Colonic mucosa (tissue), 4 donors: ENCODE results near the gene GPX6. TPM values are rescaled to one million over a fixed set of nuclear protein-coding genes. Genes with fewer than 3 reads are reported as not detected.
"Not testable (repeated sequence)": the region's sequence is repeated elsewhere in the genome, so short reads cannot be mapped to it uniquely, and the experiment has no call there.

Experiments
- DNase-seq: peaks from one replicate; pipeline ENCODE4 v3.0.0-alpha.2; 2020
- H3K27ac ChIP-seq: fragments of 200-600 bp; one replicate; pipeline ENCODE4 v1.8.0; 2021
- H3K27me3 ChIP-seq: fragments of 200-600 bp; one replicate; pipeline ENCODE4 v1.8.0; 2021
- H3K36me3 ChIP-seq: fragments of 200-600 bp; one replicate; pipeline ENCODE4 v1.8.0; 2021
- H3K4me1 ChIP-seq: fragments of 200-600 bp; one replicate; pipeline ENCODE4 v1.8.0; 2021; ENCODE audit warnings: mild to moderate bottlenecking
- H3K4me3 ChIP-seq: fragments of 200-600 bp; one replicate; pipeline ENCODE4 v1.8.0; 2021
- H3K9ac ChIP-seq, 2 donors: one replicate each; pipeline ENCODE4 v1.7.0; 2013; ENCODE audit warnings: control low read depth in 2 of 2, low read depth in 2 of 2, low read length in 2 of 2
- H3K9me3 ChIP-seq: fragments of 200-600 bp; one replicate; pipeline ENCODE4 v1.8.0; 2021
- intact Hi-C: fragments of 100-400 bp; cut with DNase I; formaldehyde crosslinking; loops from one replicate; pipeline ENCODE4 v1.14.1; 2022
- total RNA-seq, 2 donors: library from RNA; stranded (reverse); fragmentation: NEBNext Ultra II Directional in 1 of 2; extraction: Animal tissue kit (Norgen Biotek cat#: 25700) in 1 of 2; gene quantifications; one replicate each; pipeline ENCODE4 v1.2.1, GENCODE V29; 2021
- TF ChIP-seq, protein P1 (sequence below): fragments of 200-600 bp; IDR thresholded peaks from one replicate; pipeline ENCODE4 v1.8.0; 2022; ENCODE audit warnings: antibody characterized with exemption, mild to moderate bottlenecking
- donor health status: healthy.
- donor health status: DM: no; HTN: no; CAD: no.
- donor health status: DM: no; HTN: no; CAD: no.

Gene GPX6
- total RNA-seq, 2 donors from 2014 or later = not detected

DNA sequence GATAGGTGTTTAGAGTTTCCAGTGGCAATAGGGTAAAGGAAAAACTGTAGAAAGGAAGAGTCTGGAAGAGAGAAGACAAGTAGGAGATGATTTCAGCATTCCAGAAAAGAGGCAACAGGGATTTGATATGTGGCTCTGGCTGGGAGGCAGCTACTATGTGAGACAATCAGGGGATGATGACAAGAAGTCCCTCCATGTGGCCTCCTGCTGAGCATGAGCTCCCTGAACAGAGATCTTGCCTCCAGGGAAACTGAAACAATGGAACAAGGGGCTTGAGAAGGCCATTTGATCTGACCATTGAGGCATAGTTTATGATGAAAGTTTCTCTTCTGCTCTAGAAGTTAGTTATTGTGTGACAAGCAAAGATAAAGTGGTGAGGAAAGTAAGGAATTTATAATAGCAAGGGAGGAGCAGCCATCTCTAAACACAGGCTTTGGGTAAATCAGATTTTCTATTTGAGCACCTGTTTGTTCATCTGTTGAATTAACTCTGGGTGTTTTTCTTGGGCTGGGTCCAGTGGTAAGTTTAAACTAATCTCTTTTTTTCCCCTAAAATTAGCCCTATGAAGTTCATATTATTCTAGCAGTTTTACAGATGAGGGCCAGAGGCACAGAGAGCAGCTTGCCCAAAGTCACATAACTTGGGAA, 7.1 kb upstream of the GPX6 start:
- Histone ChIP-seq H3K4me1 (no peaks in the 10 kb centered on the region), H3K9ac (no peak overlapping the region), H3K36me3 (no peaks in the 10 kb centered on the region), H3K27ac (no peak overlapping the region), H3K9me3 (no peaks in the 10 kb centered on the region), H3K27me3 (no peaks in the 10 kb centered on the region), H3K4me3 (no peak overlapping the region)
- TF ChIP-seq, protein P1, sequence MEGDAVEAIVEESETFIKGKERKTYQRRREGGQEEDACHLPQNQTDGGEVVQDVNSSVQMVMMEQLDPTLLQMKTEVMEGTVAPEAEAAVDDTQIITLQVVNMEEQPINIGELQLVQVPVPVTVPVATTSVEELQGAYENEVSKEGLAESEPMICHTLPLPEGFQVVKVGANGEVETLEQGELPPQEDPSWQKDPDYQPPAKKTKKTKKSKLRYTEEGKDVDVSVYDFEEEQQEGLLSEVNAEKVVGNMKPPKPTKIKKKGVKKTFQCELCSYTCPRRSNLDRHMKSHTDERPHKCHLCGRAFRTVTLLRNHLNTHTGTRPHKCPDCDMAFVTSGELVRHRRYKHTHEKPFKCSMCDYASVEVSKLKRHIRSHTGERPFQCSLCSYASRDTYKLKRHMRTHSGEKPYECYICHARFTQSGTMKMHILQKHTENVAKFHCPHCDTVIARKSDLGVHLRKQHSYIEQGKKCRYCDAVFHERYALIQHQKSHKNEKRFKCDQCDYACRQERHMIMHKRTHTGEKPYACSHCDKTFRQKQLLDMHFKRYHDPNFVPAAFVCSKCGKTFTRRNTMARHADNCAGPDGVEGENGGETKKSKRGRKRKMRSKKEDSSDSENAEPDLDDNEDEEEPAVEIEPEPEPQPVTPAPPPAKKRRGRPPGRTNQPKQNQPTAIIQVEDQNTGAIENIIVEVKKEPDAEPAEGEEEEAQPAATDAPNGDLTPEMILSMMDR = no peak
- intact Hi-C loops = no loop called here
- DNase-seq = no peak

DNA sequence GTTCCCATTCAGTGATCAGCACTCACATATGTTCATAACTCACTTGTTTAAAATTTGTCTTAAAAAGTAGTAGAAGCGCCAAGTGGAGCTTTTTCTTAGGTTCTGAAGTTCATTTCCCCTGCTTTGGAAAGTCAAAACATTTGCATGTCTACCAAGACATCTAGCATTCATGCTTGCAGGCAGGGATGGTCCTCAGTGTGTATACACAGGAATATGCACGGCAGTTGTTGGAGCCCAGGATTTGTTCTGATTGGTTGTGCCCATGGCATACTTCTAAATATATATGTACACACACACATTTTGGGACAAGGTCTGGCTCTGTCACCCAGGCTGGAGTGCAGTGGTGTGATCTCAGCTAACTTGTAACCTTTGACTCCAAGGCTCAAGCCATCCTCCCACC, 2.4 kb upstream of the GPX6 start:
- Histone ChIP-seq H3K36me3 (no peaks in the 10 kb centered on the region), H3K9me3 (no peaks in the 10 kb centered on the region)
- intact Hi-C loops = no loop called here

DNA sequence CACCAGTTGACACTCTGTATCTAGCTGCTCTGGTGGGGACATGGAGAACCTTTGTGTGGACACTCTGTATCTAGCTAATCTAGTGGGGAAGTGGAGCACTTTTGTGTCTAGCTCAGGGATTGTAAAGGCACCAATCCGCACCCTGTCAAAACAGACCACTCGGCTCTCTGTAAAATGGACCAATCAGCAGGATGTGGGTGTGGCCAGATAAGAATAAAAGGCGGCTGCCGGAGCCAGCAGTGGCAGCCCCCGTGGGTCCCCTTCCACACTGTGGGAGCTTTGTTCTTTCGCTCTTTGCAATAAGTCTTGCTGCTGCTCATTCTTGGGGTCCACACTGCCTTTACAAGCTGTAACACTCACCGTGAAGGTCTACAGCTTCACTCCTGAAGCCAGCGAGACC, 3.2 kb downstream of the GPX6 start:
- H3K27me3 ChIP-seq, H3K4me3 ChIP-seq, H3K36me3 ChIP-seq, DNase-seq, H3K9ac ChIP-seq, H3K27ac ChIP-seq, intact Hi-C loops, H3K9me3 ChIP-seq, H3K4me1 ChIP-seq: not testable (repeated sequence)

More for the DNA sequence above, 2.4 kb upstream of the GPX6 start:
- no peak for DNase-seq
- Histone ChIP-seq H3K9ac (no peak overlapping the region), H3K27me3 (no peaks in the 10 kb centered on the region), H3K4me1 (no peaks in the 10 kb centered on the region), H3K27ac (no peak overlapping the region), H3K4me3 (no peak overlapping the region)
- TF ChIP-seq, protein P1 = no peak

DNA sequence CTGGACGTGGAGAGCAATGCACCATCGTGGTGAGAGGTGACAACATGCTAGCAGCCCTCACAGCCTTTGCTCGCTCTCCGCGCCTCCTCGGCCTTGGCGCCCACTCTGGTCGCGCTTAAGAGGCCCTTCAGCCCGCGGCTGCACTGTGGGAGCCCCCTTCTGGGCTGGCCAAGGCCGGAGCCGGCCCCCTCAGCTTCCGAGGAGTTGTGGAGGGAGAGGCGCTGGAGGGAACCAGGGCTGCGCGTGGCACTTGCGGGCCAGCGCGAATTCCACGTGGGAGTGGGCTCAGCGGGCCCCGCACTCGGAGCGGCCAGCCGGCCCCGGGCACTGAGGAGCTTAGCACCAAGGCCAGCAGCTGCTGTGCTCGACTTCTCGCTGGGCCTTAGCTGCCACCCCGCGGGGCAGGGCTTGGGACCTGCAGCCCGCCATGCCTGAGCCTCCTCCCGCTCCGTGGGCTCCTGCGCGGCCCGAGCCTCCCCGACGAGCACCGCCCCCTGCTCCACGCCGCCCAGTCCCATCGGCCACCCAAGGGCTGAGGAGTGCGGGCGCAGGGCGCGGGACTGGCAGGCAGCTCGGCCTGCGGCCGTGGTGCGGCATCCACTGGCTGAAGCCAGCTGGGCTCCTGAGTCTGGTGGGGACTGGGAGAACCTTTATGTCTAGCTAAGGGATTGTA, 3.8 kb downstream of the GPX6 start:
- Histone ChIP-seq H3K4me3 (no peak overlapping the region), H3K27ac (no peak overlapping the region), H3K9ac (no peak overlapping the region), H3K36me3 (no peaks in the 10 kb centered on the region), H3K9me3 (no peaks in the 10 kb centered on the region), H3K27me3 (no peaks in the 10 kb centered on the region), H3K4me1 (no peaks in the 10 kb centered on the region)
- TF ChIP-seq, protein P1 = no peak
- intact Hi-C loops = no loop called here
- no peak for DNase-seq

DNA sequence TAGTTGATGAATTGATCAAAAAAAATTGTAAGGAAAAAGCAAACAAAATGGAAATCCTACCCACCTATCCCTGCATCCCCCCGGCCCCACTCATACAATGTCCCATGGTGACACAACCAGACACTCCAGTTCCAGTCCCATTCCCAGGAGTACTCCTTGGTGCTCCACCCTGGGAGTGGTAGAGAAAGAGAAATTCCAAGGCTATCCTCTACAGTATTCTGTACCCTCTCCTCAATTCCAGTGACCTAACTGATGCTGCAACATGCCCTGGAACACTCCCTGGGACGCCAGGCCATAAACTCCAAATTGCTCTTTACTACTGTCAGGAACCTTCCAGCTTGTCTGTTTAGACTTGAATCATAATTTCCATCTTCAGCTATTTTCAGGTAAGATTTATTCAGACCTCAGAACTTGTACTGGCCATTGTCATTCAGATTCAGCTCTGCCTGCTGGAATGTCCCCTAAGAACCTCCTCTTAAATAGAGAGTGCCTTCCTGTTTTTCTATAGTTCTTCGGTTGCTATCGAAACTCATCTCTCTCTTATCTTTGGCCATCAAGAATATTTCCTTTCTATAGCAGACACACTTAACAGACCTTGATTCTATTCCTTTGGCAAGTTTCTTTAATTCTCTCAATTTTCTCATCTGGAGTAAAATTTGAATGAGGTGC, 8.7 kb downstream of the GPX6 start:
- no peaks in the 10 kb centered on the region for H3K36me3 ChIP-seq
- no peaks in the 10 kb centered on the region for H3K9me3 ChIP-seq
- no peak overlapping the region for H3K9ac ChIP-seq
- H3K27me3 ChIP-seq = no peaks in the 10 kb centered on the region
- TF ChIP-seq, protein P1 = no peak
- no peak overlapping the region for H3K4me3 ChIP-seq
- DNase-seq = no peak
- no peak overlapping the region for H3K27ac ChIP-seq
- intact Hi-C loops = no loop called here
- H3K4me1 ChIP-seq = no peaks in the 10 kb centered on the region

DNA sequence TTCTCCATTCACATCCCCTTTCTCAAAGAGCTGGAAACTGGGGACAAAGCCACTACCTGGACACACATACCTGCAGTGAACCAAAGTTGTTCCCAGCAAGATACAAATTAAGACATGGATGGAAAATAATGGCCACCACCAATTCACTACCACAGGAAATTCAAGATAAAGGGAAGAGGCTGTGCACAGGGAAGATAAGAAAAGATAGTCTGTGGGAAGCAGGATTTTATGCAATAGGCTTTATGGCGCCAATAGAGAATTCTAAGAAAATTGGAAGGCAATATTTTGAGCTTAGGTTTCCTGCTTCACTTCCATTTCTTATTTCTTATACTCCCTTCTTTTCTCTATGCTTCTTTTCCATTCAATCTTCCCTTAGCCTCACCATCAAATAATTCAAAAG, 9.9 kb downstream of the GPX6 start:
- TF ChIP-seq, protein P1 = no peak
- DNase-seq = no peak
- intact Hi-C loops = no loop called here
- Histone ChIP-seq H3K9ac (no peak overlapping the region), H3K4me3 (no peak overlapping the region), H3K27me3 (no peaks in the 10 kb centered on the region), H3K9me3 (no peaks in the 10 kb centered on the region), H3K27ac (no peak overlapping the region), H3K4me1 (no peaks in the 10 kb centered on the region), H3K36me3 (no peaks in the 10 kb centered on the region)

DNA sequence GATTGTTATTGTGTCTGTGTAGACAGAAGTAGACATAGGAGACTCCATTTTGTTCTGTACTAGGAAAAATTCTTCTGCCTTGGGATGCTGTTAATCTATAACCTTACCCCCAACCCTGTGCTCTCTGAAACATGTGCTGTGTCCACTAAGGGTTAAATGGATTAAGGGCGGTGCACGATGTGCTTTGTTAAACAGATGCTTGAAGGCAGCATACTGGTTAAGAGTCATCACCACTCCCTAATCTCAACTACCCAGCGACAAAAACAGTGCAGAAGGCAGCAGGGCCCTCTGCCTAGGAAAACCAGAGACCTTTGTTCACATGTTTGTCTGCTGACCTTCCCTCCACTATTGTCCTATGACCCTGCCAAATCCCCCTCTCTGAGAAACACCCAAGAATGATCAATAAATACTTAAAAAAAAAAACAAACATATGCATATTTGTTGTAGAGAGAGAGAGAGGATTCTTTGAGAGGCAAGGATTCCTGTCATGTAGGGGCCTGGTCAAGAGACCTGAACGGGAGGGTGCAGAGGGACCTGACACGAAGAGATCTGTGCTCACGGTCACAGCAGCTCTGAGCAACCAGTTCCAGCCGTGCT, 12.8 kb downstream of the GPX6 start:
- H3K36me3 ChIP-seq, DNase-seq, intact Hi-C loops, H3K4me3 ChIP-seq, H3K4me1 ChIP-seq, H3K9ac ChIP-seq, H3K27ac ChIP-seq, H3K27me3 ChIP-seq, H3K9me3 ChIP-seq: not testable (repeated sequence)

DNA sequence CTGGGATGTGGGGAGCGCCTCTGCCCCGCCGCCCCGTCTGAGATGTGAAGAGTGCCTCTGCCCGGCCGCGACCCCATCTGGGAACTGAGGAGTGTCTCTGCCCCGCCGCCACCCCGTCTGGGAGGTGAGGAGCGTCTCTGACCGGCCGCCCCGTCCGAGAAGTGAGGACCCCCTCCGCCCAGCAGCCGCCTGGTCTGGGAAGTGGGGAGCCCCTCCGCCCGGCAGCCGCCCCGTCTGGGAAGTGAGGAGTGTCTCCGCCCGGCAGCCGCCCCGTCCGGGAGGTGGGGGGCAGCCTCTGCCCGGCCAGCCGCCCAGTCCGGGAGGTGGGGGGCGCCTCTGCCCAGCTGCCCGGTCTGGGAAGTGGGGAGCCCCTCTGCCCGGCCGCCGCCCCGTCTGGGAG, 13.5 kb downstream of the GPX6 start:
- H3K27ac ChIP-seq, H3K4me3 ChIP-seq, H3K9ac ChIP-seq, H3K27me3 ChIP-seq, H3K9me3 ChIP-seq, DNase-seq, intact Hi-C loops, H3K4me1 ChIP-seq, H3K36me3 ChIP-seq: not testable (repeated sequence)
